Loucy (cell line): Measurements from ENCODE around the gene PTPRQ.
"Not testable (repeated sequence)": the region's sequence is repeated elsewhere in the genome, so short reads cannot be mapped to it uniquely, and the experiment has no call there.

Experiments
- H2AFZ ChIP-seq: fragments of 200-600 bp; sonication (generic); 2 replicates; pipeline ENCODE4 v1.6.0; 2016; ENCODE audit warnings: antibody characterized with exemption, mild to moderate bottlenecking, low read length, moderate library complexity
- H3F3A ChIP-seq: fragments of 200-600 bp; 2 replicates; pipeline ENCODE4 v1.6.0; 2016; ENCODE audit warnings: antibody characterized with exemption, low read depth, mild to moderate bottlenecking
- H3K27me3 ChIP-seq: fragments of 200-600 bp; sonication (generic); 2 replicates; pipeline ENCODE4 v1.6.1; 2014; ENCODE audit warnings: low read length, mild to moderate bottlenecking; ENCODE audit not compliant: insufficient read depth, poor library complexity, severe bottlenecking
- H3K36me3 ChIP-seq: fragments of 200-600 bp; sonication (generic); 2 replicates; pipeline ENCODE4 v1.6.1; 2016; ENCODE audit warnings: low read length; ENCODE audit not compliant: insufficient read depth
- H3K4me1 ChIP-seq: fragments of 200-600 bp; sonication (generic); 2 replicates; pipeline ENCODE4 v1.5.1; 2014; ENCODE audit warnings: low read length, mild to moderate bottlenecking; ENCODE audit not compliant: insufficient read depth, poor library complexity, severe bottlenecking
- H3K4me2 ChIP-seq: fragments of 200-600 bp; sonication (generic); 2 replicates; pipeline ENCODE4 v1.6.0; 2014; ENCODE audit warnings: antibody characterized with exemption, low read length, low read depth, mild to moderate bottlenecking; ENCODE audit not compliant: poor library complexity, severe bottlenecking
- H3K4me3 ChIP-seq: fragments of 200-600 bp; sonication (generic); 2 replicates; pipeline ENCODE4 v1.5.1; 2014; ENCODE audit warnings: low read length, mild to moderate bottlenecking, mixed read lengths; ENCODE audit not compliant: poor library complexity, severe bottlenecking
- H3K79me2 ChIP-seq: fragments of 200-600 bp; sonication (generic); 2 replicates; pipeline ENCODE4 v1.6.1; 2014; ENCODE audit warnings: low read length; ENCODE audit not compliant: insufficient read depth
- H3K9ac ChIP-seq: fragments of 200-600 bp; sonication (generic); 2 replicates; pipeline ENCODE4 v1.6.0; 2014; ENCODE audit warnings: mild to moderate bottlenecking, low read depth, low read length, moderate library complexity; ENCODE audit not compliant: poor library complexity, severe bottlenecking
- H3K9me2 ChIP-seq: fragments of 200-600 bp; sonication (generic); replicated peaks from 2 replicates; pipeline ENCODE4 v1.6.1; 2016; ENCODE audit warnings: low read depth, low read length, mixed read lengths
- H3K9me3 ChIP-seq: fragments of 200-600 bp; sonication (generic); 2 replicates; pipeline ENCODE4 v1.6.1; 2014; ENCODE audit warnings: mild to moderate bottlenecking, antibody characterized with exemption, low read length, low read depth; ENCODE audit not compliant: insufficient read depth
- H4K20me1 ChIP-seq: fragments of 200-600 bp; sonication (generic); 2 replicates; pipeline ENCODE4 v1.6.0; 2014; ENCODE audit warnings: antibody characterized with exemption, low read length, mild to moderate bottlenecking; ENCODE audit not compliant: insufficient read depth, poor library complexity, severe bottlenecking
- EZH2phosphoT487 ChIP-seq: fragments of 200-600 bp; IDR thresholded peaks from 2 replicates; pipeline ENCODE4 v1.6.1; 2018; ENCODE audit warnings: antibody characterized with exemption, mild to moderate bottlenecking, moderate library complexity, borderline replicate concordance
- TF ChIP-seq, protein P1 (sequence below): fragments of 200-600 bp; sonication (generic); conservative IDR thresholded peaks from 2 replicates; pipeline ENCODE4 v1.5.1; 2014; ENCODE audit warnings: mild to moderate bottlenecking, antibody characterized with exemption, low read length

The PTPRQ gene

DNA sequence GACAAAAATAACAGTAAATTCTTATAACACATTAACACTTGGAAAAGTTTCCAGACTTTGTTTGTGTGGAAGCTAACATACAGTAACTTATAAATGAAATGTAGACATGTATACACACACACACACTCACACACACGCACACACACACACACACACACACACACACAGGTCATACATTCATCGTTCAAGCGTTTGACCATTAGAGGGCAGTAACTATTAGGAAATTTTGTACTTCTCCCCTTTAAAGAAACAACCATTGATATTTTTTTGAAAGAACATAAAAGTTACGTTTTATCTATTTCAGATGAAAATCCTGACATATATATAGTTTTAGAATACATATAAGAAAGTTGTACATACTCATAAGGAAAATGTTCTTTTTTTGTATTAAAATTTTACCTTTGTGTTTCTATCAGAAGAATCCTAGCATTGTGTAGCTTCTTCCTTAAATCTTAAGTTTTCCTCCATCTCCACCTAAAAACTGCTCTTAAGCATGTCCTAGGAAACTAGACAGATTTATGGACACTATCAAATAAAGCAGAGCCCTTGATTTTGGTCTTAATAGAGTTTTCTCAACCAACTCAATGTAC is 29.0 kb downstream of the PTPRQ start:
- TF ChIP-seq, protein P1, sequence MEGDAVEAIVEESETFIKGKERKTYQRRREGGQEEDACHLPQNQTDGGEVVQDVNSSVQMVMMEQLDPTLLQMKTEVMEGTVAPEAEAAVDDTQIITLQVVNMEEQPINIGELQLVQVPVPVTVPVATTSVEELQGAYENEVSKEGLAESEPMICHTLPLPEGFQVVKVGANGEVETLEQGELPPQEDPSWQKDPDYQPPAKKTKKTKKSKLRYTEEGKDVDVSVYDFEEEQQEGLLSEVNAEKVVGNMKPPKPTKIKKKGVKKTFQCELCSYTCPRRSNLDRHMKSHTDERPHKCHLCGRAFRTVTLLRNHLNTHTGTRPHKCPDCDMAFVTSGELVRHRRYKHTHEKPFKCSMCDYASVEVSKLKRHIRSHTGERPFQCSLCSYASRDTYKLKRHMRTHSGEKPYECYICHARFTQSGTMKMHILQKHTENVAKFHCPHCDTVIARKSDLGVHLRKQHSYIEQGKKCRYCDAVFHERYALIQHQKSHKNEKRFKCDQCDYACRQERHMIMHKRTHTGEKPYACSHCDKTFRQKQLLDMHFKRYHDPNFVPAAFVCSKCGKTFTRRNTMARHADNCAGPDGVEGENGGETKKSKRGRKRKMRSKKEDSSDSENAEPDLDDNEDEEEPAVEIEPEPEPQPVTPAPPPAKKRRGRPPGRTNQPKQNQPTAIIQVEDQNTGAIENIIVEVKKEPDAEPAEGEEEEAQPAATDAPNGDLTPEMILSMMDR: peak; percentile 67
- TF ChIP-seq EZH2phosphoT487: no peak
- Histone ChIP-seq H2AFZ (no peak overlapping the region), H3K4me3 (no peak overlapping the region), H3K27me3 (no peaks in the 10 kb centered on the region), H3K4me2 (no peak overlapping the region), H3K36me3 (no peaks in the 10 kb centered on the region), H3K9me3 (no peaks in the 10 kb centered on the region), H3K4me1 (no peaks in the 10 kb centered on the region), H3K79me2 (no peaks in the 10 kb centered on the region), H3F3A (no peaks in the 10 kb centered on the region), H3K9me2 (no peaks in the 10 kb centered on the region), H3K9ac (no peak overlapping the region), H4K20me1 (no peaks in the 10 kb centered on the region)

DNA sequence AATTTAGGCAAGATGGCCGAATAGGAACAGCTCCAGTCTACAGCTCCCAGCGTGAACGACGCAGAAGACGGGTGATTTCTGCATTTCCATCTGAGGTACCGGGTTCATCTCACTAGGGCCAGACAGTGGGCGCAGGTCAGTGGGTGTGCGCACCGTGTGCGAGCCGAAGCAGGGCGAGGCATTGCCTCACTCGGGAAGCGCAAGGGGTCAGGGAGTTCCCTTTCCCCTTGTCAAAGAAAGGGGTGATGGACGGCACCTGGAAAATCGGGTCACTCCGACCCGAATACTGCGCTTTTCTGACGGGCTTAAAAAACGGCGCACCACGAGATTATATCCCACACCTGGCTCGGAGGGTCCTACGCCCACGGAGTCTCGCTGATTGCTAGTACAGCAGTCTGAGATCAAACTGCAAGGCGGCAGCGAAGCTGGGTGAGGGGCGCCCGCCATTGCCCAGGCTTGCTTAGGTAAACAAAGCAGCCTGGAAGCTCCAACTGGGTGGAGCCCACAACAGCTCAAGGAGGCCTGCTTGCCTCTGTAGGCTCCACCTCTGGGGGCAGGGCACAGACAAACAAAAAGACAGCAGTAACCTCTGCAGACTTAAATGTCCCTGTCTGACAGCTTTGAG is 33.6 kb downstream of the PTPRQ start:
- not testable (repeated sequence) for H2AFZ ChIP-seq, H3K27me3 ChIP-seq, H3K36me3 ChIP-seq, H3K9me2 ChIP-seq, H3K9me3 ChIP-seq, H3K4me2 ChIP-seq, H3K9ac ChIP-seq, H3K4me3 ChIP-seq, H3K79me2 ChIP-seq, H3F3A ChIP-seq, H3K4me1 ChIP-seq, H4K20me1 ChIP-seq

DNA sequence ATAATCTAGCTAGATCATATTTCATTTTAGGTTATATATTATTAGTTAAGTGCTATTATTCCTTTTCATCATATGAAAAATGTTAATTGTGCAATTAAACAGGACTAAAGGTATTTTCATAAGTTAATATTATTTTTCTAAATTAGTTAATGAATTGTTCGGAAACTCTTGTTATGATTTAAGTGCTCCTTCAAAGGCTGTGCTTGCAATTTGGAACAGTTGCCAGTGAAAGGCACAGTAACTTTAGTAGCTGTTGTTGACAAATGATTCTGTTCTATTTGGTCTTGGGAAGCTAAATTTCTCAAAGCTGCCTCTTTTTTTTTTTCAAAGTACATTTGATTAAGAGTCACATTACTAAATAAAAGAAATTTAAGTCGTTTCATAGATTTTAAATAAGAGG is 40.7 kb downstream of the PTPRQ start:
- Histone ChIP-seq H3K9me3 (no peaks in the 10 kb centered on the region), H3K79me2 (no peaks in the 10 kb centered on the region), H3K36me3 (no peaks in the 10 kb centered on the region), H3K4me2 (no peak overlapping the region), H3K4me1 (no peaks in the 10 kb centered on the region), H3K9me2 (peaks cover 4% of the 10 kb centered on the region; the same call in 1 of the 2 replicates), H3K27me3 (no peaks in the 10 kb centered on the region), H3K9ac (no peak overlapping the region), H2AFZ (no peak overlapping the region), H3K4me3 (no peak overlapping the region), H4K20me1 (no peaks in the 10 kb centered on the region), H3F3A (no peaks in the 10 kb centered on the region)
- TF ChIP-seq EZH2phosphoT487: no peak
- TF ChIP-seq, protein P1: no peak
